Spleen (tissue), 7 donors: Measurements from ENCODE around the gene PRKCH.

Experiments used
- CTCF ChIP-seq, 11 experiments: fragments of 200-600 bp in 7 of 11; fragments of 450-650 bp in 4 of 11; sonication (generic) in 4 of 11; IDR thresholded peaks in 8 of 11; conservative IDR thresholded peaks in 3 of 11; 1 replicate in 7 of 11; 2 replicates in 4 of 11; pipeline versions ENCODE4 v1.4.0 to v1.8.0; 2016 to 2021; ENCODE audit warnings: antibody characterized with exemption in 11 of 11, inconsistent platforms in 4 of 11, mild to moderate bottlenecking in 1 of 11
- POLR2AphosphoS5 ChIP-seq, 3 donors: sonication (generic); formaldehyde crosslinking; IDR thresholded peaks; one replicate each; pipeline ENCODE4 v1.5.1; 2017; ENCODE audit warnings: antibody characterized with exemption in 3 of 3
- donor health status: DM: no; HTN: no; CAD: no; lungs with moderate emphysema.
- donor health status: DM: no; HTN: no; CAD: no.
- donor health status: DM: no; HTN: no; CAD: no.

- TF ChIP-seq CTCF (IDR thresholded peaks at IDR 0.05 in 8 of 11, conservative IDR thresholded peaks at IDR 0.05 in 3 of 11) (no peak), POLR2AphosphoS5 (IDR thresholded peaks at IDR 0.05) (no peak)
Measured at GRCh38 chr14:61476105-61476753, 154.8 kb downstream of the PRKCH start.
